Umbilical cord (tissue), 2 donors: ENCODE data around the gene SLC37A1. TPM values are rescaled to one million over a fixed set of nuclear protein-coding genes. Genes with fewer than 3 reads are reported as not detected.

Experiments
- DNase-seq: peaks from one replicate; pipeline ENCODE4 v3.0.0-alpha.2; 2015; ENCODE audit warnings: low spot score
- total RNA-seq: library from RNA; depleted of rRNA; stranded (reverse); fragments of >200 nt; gene quantifications from one replicate; pipeline ENCODE4 v1.2.3, GENCODE V29; 2014; ENCODE audit warnings: low replicate concordance; ENCODE audit not compliant: insufficient read depth

The SLC37A1 gene
- total RNA-seq, 1 donor from 2014 or later = 4.8 TPM

- DNase-seq = no peak
Measured at GRCh38 chr21:42505090-42505726, 8.4 kb upstream of the SLC37A1 start.

- DNase-seq = no peak
Measured at GRCh38 chr21:42507418-42507817, 6.2 kb upstream of the SLC37A1 start.

GRCh38 chr21:42508371-42508770 is 5.3 kb upstream of the SLC37A1 start:
- no peak for DNase-seq

- DNase-seq = no peak
Measured at GRCh38 chr21:42509244-42509643, 4.4 kb upstream of the SLC37A1 start.

GRCh38 chr21:42512346-42513034 is 1.2 kb upstream of the SLC37A1 start:
- DNase-seq = no peak

- DNase-seq = no peak
Measured at GRCh38 chr21:42513985-42514882, 582 bp downstream of the SLC37A1 start.

GRCh38 chr21:42514883-42515228 is 1.2 kb downstream of the SLC37A1 start:
- no peak for DNase-seq

- peak; percentile 68 for DNase-seq
Measured at GRCh38 chr21:42515708-42516502, 2.3 kb downstream of the SLC37A1 start.

GRCh38 chr21:42518215-42518614 is 4.6 kb downstream of the SLC37A1 start:
- DNase-seq = no peak

- DNase-seq = no peak
Measured at GRCh38 chr21:42518626-42519025, 5.0 kb downstream of the SLC37A1 start.

- no peak for DNase-seq
Measured at GRCh38 chr21:42520628-42521253, 7.1 kb downstream of the SLC37A1 start.

- no peak for DNase-seq
Measured at GRCh38 chr21:42521384-42521783, 7.7 kb downstream of the SLC37A1 start.

GRCh38 chr21:42521805-42522204 is 8.2 kb downstream of the SLC37A1 start:
- DNase-seq = no peak

- DNase-seq = no peak
Measured at GRCh38 chr21:42522271-42522670, 8.6 kb downstream of the SLC37A1 start.

- no peak for DNase-seq
Measured at GRCh38 chr21:42522771-42523170, 9.1 kb downstream of the SLC37A1 start.

- DNase-seq = no peak
Measured at GRCh38 chr21:42523211-42523610, 9.6 kb downstream of the SLC37A1 start.

- DNase-seq = no peak
Measured at GRCh38 chr21:42523941-42524340, 10.3 kb downstream of the SLC37A1 start.

- no peak for DNase-seq
Measured at GRCh38 chr21:42524341-42525028, 10.8 kb downstream of the SLC37A1 start.

GRCh38 chr21:42525029-42525581 is 11.5 kb downstream of the SLC37A1 start:
- no peak for DNase-seq

- DNase-seq = no peak
Measured at GRCh38 chr21:42525676-42526378, 12.2 kb downstream of the SLC37A1 start.
